HFF-Myc (cell line): ENCODE measurements around the gene BFSP1.

Experiments used
- DNase-seq: peaks from one replicate; pipeline ENCODE4 v3.0.0-alpha.2; 2011; ENCODE audit warnings: low read depth; ENCODE audit errors: extremely low read depth
- H3K4me3 ChIP-seq: replicated peaks from 2 replicates; pipeline ENCODE4 v1.5.1; 2011; ENCODE audit warnings: low read depth, mild to moderate bottlenecking, control low read depth, low read length
- TF ChIP-seq, protein P1 (sequence below): IDR thresholded peaks from 2 replicates; pipeline ENCODE4 v1.5.1; 2012; ENCODE audit warnings: mild to moderate bottlenecking, low read depth, low read length, control low read depth; ENCODE audit errors: missing control alignments

BFSP1 gene

DNA sequence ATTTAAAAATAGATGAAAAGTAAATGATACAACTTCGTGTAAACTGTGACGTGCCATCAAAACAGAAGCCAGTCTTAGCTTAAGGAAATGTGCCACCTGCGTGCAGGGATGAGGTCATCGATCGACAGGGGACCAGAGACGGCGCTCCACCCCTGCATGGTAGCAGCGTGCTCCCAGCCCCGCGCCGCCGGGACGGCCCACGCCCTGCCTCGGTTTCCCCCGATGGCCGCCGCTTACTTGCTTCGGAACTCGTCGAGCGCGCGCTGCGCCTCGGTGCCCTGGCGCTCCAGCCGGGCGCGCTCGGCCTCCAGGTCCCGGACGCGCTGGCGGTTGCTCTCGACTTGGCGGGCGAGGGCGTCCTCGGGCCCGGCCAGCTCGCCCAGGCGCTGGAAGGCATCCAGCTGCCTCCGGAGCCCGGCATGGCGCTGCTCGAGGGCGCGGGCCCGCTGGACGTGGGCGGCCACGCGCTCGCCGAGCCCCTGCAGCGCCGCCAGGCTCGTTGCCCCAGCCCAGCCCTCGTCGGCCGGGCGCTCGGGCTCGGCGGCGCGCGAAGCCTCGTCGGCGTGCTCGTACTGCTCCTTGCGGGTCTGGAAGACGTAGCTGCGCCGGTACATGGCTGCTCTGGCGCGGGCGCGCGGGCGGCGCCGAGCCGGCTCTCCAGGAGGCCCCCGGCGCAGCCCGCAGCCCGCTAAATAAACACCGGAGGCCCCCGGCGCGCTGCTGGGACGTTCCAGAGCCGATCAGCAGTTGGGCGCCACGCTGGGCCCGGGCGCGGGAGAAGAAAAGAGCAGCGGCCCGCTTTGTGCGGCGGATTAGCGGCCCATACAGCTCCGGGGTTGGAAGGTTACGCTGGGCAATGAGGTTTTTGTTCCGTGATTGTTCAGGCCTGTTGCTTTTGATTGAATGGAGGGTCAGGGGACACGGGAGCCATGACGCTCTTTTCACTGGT lies at the start of gene BFSP1:
Gene BFSP1, minus strand, starts transcription at position 664 of the 949 bp plus-strand sequence. Its CDS starts 50 bp downstream, at position 614.
- TF ChIP-seq, protein P1, sequence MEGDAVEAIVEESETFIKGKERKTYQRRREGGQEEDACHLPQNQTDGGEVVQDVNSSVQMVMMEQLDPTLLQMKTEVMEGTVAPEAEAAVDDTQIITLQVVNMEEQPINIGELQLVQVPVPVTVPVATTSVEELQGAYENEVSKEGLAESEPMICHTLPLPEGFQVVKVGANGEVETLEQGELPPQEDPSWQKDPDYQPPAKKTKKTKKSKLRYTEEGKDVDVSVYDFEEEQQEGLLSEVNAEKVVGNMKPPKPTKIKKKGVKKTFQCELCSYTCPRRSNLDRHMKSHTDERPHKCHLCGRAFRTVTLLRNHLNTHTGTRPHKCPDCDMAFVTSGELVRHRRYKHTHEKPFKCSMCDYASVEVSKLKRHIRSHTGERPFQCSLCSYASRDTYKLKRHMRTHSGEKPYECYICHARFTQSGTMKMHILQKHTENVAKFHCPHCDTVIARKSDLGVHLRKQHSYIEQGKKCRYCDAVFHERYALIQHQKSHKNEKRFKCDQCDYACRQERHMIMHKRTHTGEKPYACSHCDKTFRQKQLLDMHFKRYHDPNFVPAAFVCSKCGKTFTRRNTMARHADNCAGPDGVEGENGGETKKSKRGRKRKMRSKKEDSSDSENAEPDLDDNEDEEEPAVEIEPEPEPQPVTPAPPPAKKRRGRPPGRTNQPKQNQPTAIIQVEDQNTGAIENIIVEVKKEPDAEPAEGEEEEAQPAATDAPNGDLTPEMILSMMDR = no peak
- no peak for DNase-seq
- H3K4me3 ChIP-seq = peak within 1 kb of the TSS; percentile 47

DNA sequence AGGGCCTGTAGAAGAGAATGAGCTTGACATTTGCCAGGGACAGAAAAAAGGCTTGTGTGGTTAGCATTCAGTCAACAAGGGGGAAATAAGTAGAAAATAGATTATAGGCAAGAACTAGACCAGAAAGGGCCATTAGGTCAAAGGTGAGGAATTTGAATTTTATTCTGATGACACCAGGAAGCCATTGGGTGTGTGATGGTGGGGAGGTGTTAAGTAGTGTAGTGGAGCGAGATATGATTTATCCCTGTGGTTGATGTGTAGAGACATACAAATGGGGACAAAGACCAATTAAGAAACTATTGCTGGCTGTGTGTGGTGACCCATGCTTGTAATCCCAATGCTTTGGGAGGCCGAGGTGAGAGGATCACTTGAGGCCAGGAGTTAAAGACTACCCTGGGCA lies 49.7 kb upstream of the BFSP1 start:
- TF ChIP-seq, protein P1 = no peak
- H3K4me3 ChIP-seq = no peak overlapping the region
- no peak for DNase-seq

DNA sequence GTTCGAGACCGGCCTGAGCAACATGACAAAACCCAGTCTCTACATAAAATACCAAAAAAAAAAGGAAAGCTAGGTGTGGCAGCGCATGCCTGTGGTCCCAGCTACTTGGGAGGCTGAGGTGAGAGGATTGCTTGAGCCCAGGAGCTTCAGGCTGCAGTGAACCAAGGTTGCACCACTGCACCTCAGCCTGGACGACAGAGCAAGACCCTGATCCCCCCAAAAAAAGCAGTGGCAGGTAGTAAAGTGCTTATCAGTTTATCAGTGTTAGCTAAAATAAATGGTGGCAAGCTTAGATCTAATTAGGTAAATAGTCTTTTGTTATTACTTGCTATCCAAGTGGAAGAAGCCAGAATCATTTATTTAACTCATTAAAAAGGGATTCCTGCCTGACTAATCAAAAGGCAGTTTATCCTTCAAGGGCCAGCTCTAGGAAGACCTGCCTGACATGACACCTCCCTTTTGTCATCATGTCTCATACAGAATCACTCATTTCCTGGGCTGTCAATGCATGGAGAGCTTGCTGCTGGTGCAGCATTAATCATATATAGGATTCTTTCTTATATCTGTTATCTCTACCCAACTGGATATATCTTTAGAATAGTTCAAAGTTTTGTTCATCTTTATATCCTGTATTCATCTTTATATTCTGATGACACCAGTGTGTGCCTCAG lies 48.3 kb upstream of the BFSP1 start:
- no peak for DNase-seq
- TF ChIP-seq, protein P1 = no peak
- no peak overlapping the region for H3K4me3 ChIP-seq

DNA sequence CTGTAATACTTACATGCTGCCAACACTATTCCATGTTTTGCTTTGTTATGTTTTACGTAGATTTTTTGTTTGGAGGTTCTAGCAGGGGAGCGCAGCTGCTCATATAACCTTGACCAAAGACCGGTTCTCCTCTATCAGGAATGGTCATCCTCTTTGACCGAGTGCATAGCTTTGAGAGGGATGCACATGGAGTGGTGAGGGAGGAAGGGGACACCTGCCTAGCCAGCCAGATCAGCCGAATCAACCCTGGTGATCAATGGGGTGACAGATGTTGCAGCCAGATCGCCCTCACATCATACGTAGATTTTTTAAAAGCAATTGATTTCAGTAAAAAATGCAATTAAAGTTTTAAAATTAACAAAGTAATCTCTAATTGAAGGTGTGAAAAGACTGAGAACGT lies 45.0 kb upstream of the BFSP1 start:
- TF ChIP-seq, protein P1 = no peak
- no peak for DNase-seq
- H3K4me3 ChIP-seq = no peak overlapping the region

DNA sequence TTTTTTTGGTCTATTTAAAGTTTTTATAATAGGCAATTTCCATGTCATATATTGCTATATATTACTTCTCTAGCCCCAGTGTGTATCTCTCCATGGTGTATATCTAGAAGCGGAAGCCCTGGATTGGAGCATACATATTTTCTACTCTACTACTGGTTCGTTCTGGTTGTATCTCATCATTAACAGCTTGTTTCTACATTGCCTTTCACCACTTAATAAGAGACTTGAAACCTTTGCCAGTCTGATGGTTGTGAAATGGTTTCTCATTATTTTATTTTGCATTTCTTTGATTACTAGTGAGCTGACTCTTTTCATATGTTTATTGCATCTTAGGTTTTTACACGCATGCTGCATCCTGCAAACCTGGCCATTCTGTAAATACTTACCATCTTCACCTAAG lies 42.3 kb upstream of the BFSP1 start:
- DNase-seq = no peak
- no peak overlapping the region for H3K4me3 ChIP-seq
- TF ChIP-seq, protein P1 = no peak

DNA sequence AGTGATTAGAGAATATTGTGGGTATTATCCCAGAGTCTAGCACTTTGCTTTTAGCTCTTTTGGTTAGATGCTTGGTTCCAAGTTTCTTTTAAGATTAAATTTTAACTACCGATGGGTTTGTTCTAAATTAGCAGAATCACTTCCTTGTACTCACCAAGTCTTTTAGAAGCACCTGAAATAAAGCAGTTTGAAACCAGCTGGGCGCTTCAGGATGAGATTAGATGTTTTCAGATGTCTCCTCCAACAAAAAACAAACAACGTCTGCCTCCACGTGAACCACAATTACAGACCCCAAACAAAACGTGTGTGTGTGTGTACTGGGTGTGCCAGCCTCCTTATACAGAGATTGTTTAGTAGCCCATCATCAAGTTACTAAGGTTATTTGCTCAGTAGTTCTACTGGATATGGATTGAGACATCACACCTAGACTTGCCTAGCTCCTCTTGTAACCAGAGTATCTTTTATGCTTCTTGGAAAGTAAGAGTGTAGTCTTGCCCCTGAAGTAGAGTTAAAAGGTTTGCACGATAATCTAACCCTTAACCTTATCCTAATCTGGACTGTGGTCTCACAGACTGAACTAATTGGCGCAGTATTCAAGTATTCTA lies 41.0 kb upstream of the BFSP1 start:
- TF ChIP-seq, protein P1 = no peak
- peak overlapping the region; percentile 90 for H3K4me3 ChIP-seq
- no peak for DNase-seq
